PFSK-1 (cell line): ENCODE results near the gene UBL4B.

Source experiments
- POLR2AphosphoS5 ChIP-seq: IDR thresholded peaks from 2 replicates; pipeline ENCODE4 v1.6.1; 2012; ENCODE audit warnings: low read depth, mild to moderate bottlenecking, control low read depth, low read length, moderate library complexity
- TAF1 ChIP-seq: IDR thresholded peaks from 2 replicates; pipeline ENCODE4 v1.6.1; 2012; ENCODE audit warnings: low read length, control low read depth, borderline replicate concordance; ENCODE audit not compliant: insufficient read depth
- TF ChIP-seq, protein P1 (sequence below), 2 experiments: IDR thresholded peaks; 2 replicates each; pipeline versions ENCODE4 v1.6.1 to v1.8.0; 2011 to 2012; ENCODE audit warnings: low read depth in 2 of 2, low read length in 2 of 2, control low read depth in 1 of 2, inconsistent platforms in 1 of 2, mild to moderate bottlenecking in 1 of 2, moderate library complexity in 1 of 2; ENCODE audit not compliant: insufficient read depth in 1 of 2

DNA sequence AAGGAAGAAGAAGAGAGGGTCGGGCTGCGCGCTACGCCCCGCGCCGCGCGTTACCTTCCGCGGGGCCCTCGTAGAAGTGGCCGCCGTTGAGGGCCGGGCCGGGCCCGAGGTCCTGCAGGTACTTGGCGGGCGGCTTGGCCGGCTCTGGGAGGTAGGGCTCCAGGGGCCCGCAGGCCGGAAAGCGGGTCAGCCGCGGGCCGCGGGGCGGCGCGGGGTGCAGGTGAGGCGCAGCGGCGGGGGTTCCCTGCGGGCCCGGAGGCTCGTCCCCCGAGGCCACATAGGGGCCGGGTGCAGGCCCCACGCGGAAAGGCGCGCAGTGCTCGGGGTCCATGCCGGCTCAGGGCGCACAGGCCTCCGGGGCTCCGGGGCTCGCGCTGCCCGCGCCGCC lies 42.0 kb upstream of the UBL4B start:
- no peak for TF ChIP-seq POLR2AphosphoS5
- TF ChIP-seq TAF1 = no peak
- TF ChIP-seq, protein P1, sequence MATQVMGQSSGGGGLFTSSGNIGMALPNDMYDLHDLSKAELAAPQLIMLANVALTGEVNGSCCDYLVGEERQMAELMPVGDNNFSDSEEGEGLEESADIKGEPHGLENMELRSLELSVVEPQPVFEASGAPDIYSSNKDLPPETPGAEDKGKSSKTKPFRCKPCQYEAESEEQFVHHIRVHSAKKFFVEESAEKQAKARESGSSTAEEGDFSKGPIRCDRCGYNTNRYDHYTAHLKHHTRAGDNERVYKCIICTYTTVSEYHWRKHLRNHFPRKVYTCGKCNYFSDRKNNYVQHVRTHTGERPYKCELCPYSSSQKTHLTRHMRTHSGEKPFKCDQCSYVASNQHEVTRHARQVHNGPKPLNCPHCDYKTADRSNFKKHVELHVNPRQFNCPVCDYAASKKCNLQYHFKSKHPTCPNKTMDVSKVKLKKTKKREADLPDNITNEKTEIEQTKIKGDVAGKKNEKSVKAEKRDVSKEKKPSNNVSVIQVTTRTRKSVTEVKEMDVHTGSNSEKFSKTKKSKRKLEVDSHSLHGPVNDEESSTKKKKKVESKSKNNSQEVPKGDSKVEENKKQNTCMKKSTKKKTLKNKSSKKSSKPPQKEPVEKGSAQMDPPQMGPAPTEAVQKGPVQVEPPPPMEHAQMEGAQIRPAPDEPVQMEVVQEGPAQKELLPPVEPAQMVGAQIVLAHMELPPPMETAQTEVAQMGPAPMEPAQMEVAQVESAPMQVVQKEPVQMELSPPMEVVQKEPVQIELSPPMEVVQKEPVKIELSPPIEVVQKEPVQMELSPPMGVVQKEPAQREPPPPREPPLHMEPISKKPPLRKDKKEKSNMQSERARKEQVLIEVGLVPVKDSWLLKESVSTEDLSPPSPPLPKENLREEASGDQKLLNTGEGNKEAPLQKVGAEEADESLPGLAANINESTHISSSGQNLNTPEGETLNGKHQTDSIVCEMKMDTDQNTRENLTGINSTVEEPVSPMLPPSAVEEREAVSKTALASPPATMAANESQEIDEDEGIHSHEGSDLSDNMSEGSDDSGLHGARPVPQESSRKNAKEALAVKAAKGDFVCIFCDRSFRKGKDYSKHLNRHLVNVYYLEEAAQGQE (IDR thresholded peaks at IDR 0.05; ENCODE audit: insufficient read depth in 1 of 2, low read depth in 2 of 2, low read length in 2 of 2) = no peak
